ENCODE data around the gene LRPAP1.
"Not testable (repeated sequence)": the region's sequence is repeated elsewhere in the genome, so short reads cannot be mapped to it uniquely, and the experiment has no call there.

The LRPAP1 gene

DNA sequence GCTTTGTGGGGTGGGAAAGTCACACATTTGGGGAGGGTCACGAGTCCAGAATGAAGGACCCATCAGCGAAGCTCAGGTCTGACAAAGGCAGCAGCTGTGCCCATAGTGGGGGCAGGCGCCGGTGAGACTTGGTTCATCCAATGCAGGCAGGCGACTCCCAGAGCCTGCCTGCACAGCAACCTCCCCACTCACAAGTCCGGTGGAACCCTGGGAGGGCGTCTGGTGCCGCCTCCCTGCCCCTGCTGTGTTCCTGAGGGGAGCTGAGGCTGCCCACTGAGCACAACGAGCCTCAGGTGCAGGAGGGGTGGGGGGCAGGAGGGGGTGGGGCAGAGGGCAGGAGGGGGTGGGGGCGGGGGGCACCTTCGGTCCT is 13.7 kb downstream of the LRPAP1 start:
- DNase-seq = no peak

GRCh38 chr4:3517731-3518510 is 14.3 kb downstream of the LRPAP1 start:
- no peak for DNase-seq

DNA sequence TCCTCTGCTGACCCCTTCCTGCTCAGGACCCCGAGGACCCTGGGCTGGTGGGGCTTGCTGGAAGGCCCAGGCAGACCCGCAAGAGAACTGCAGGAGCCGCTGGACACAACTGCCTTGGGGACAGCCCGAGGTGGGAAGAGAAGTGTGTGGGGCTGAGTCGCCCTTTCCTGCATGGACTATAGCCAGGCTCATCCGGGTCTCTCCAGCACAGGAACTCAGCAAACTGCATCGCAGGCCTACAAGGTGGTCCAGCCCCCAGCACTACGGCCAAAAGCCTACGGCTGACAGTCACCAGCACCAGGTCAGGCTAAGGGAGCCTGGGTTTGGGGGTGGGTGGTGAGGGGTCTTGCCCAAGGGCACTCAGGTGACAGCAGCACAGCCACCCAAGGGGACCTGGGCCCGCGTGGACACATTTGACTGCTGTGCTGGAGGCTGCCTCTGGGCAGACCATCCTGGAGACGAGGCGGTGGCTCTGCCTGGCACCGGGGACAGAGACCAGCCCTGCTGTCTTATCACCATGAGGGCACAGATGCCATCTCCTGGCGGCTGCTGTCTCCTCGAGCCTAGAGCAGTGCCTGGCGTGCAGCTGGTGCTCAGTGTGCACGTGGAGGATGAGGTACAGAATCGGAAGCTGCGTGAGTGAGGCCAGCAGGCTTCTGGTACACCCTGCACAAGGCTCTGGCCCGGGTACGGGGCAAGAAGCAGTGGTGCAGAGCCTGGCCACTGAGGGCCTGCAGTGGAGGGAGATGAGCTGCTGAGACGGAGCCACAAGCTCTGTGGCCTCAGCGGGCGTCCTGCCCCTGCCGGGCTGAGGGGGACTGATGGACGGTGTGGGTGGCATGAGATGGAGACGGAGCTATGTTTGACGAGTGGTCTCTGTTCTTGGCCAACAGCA is 15.1 kb downstream of the LRPAP1 start:
- no peak for DNase-seq

- no peak for DNase-seq
Measured at GRCh38 chr4:3516061-3516835, 16.0 kb downstream of the LRPAP1 start.

- no peak for DNase-seq
Measured at GRCh38 chr4:3515646-3516045, 16.6 kb downstream of the LRPAP1 start.

- DNase-seq = no peak
Measured at GRCh38 chr4:3514806-3515501, 17.3 kb downstream of the LRPAP1 start.

DNA sequence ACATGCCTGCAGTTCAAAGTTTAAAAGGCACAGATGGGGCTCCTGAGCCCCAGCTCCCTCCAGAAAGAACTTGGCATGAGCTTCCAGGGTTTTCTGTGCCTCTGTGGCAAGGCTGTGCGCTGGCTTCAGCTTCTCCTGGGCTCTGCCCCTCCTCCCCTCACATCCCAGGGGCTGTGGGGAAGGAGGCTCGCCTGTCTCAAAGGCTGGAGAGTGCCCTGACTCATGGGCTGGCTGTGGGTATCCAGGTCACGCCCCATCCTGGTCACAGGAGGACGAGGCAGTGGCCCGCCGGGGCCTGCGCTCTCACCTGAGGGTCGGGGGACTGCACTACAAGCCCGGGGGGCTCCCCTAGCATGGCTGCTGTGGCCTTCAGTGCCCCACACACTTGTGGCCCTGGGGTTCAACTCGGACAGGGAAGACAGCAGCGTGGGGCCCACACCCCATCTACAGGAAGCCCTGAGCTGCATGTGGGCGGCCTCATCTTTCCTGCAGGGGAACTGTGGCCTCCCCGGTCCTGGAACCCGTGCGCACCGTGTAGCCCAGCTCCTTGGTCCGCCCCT is 17.9 kb downstream of the LRPAP1 start:
- DNase-seq = no peak

GRCh38 chr4:3513807-3514206 is 18.4 kb downstream of the LRPAP1 start:
- no peak for DNase-seq

DNA sequence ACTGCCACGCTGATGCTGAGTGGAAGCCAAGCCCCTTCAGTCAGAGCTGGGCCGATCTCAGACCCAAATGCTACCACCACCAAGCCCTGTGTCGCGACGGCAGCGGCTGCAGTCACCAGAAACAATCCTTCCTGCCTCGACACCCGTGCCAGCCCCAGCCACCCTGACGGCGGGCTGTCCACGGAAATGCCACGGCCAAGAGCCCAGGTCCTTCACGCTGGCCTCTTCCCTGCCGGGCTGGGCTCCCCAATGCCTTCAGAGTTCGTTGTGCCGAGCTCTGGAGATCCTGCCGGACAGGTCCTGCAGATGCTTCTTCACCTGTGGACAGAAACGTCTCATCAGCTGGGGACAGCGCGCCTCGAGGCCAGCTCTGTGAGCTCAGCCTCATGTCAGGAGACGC is 19.5 kb downstream of the LRPAP1 start:
- no peak for DNase-seq

GRCh38 chr4:3512279-3512678 is 19.9 kb downstream of the LRPAP1 start:
- DNase-seq = no peak

DNA sequence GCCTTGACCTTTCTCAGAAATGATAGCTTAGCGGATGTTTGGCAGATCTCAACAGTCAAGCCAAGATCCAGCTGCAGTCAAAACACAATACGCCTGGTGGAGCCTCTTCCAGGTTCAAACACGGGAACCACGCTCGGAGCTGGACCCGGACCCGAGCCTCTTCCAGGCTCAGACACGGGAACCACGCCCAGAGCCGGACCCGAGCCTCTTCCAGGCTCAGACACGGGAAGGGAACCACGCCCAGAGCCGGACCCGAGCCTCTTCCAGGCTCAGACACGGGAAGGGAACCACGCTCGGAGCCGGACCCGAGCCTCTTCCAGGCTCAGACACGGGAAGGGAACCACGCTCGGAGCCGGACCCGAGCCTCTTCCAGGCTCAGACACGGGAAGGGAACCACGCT is 20.6 kb downstream of the LRPAP1 start:
- not testable (repeated sequence) for DNase-seq

DNA sequence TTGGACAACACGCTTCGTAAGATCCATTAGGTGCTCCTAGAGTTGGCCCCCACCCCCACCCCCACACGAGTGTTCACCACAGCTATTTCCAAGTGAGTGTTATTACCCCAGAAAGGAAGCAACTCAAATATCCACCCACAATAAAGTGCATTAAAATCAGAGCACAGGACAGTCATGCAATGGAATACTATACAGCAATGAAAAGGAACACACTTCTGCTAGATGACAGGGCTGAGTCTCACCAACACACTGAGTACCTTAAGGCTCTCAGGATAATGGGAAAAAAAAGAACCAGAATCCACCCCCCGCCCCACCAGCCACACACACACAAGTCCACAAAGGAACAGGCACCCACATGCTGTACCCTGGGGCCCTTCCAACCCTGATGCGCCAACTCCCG is 21.0 kb downstream of the LRPAP1 start:
- DNase-seq = no peak

GRCh38 chr4:3510481-3510880 is 21.7 kb downstream of the LRPAP1 start:
- no peak for DNase-seq

- no peak for DNase-seq
Measured at GRCh38 chr4:3508542-3508941, 23.7 kb downstream of the LRPAP1 start.

DNA sequence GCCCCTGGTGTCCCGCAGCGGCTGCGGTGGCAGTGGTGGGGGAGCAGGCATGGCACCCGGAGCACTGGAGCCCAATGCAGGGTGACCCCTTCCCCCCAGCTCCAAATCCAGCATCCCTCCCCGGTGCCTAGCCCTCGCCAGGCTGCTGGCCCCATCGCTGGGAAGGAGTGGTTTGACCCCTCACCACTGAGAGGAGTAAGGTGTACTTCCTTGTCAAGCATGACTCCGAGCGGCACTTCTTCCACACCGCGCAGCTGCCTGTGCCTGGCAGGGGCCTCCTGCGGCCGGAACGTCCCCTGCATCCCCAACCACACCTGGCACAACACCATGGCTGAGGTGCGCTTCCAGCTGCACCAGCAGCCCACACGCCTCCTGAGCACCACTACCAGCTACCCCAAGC is 27.0 kb downstream of the LRPAP1 start:
- DNase-seq = no peak

- no peak for DNase-seq
Measured at GRCh38 chr4:3502941-3503936, 29.0 kb downstream of the LRPAP1 start.

DNA sequence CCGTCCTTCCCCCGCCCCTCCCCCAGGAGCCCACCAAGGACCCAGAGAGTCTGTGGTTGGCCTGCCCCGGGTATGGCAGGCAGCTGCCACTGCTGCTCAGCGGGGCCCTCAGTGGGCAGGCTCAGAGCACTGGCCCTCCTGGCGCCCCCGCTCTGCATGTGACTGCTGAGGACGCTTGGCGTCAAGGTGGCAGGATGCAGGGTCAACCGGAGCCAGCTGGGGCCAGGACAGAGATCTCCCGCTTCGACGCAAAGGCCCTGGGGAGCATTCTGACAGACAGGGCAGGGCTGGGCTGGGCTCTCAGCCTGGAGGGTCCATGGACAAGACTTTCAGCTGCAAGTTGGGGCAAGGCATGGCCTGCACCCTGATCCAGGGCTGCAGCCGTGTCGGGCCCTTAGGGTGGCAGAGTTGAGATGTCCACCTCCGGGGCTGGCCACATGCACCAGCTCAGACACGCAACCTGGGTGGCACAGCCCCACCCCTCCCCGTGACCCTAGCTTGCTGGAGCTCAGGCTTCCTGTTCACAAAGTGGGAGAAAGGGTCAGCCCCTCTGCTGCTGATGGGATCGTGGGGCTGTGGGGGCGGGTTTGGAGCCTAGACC is 30.3 kb downstream of the LRPAP1 start:
- DNase-seq = no peak

GRCh38 chr4:3501126-3501824 is 30.9 kb downstream of the LRPAP1 start:
- DNase-seq = no peak

GRCh38 chr4:3500634-3501101 is 31.6 kb downstream of the LRPAP1 start:
- no peak for DNase-seq

DNA sequence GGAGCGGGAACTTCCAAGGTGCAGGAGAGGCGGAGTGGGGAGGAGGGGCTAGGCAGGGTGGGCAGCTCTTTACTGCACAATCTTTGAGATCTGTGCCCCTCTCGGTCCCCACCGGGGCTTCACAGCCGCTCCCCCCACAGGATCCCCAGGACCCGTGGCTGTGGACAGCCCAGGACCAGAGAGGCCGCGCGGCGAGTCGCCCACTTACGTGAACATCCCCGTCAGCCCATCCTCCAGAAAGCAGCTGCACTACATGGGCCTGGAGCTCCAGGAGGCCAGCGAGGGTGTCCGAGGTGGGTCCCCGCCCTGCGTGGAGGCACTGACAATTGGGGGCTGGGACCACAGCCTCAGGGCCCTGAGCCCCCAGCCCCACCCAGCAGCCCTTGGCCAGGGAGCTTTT is 32.1 kb downstream of the LRPAP1 start:
- no peak for DNase-seq
